Erythroblast (primary cell): ENCODE data around the gene CDCA3.

ENCODE experiments used
- GATA1 ChIP-seq: IDR thresholded peaks from 2 replicates; pipeline ENCODE4 v1.6.1; 2011; ENCODE audit warnings: low read depth, mild to moderate bottlenecking, control low read depth, low read length, moderate library complexity
- POLR2A ChIP-seq: IDR thresholded peaks from 2 replicates; pipeline ENCODE4 v1.6.1; 2011; ENCODE audit warnings: mild to moderate bottlenecking, low read length

GRCh38 chr12:6849976-6850560 lies 1.0 kb downstream of the CDCA3 start:
- TF ChIP-seq POLR2A (no peak), GATA1 (no peak)
